Measurements from ENCODE around the gene IZUMO1R.

The IZUMO1R gene

GRCh38 chr11:94325681-94326080 is 21.3 kb downstream of the IZUMO1R start:
- peak; percentile 81 for TF ChIP-seq CTCF (conservative IDR thresholded peaks at IDR 0.05; ENCODE audit: low read depth, low read length)
- peak; percentile 70 for DNase-seq (ENCODE audit: low read depth)
- H3K4me3 ChIP-seq (ENCODE audit: low read depth, low read length): no peak overlapping the region

DNA sequence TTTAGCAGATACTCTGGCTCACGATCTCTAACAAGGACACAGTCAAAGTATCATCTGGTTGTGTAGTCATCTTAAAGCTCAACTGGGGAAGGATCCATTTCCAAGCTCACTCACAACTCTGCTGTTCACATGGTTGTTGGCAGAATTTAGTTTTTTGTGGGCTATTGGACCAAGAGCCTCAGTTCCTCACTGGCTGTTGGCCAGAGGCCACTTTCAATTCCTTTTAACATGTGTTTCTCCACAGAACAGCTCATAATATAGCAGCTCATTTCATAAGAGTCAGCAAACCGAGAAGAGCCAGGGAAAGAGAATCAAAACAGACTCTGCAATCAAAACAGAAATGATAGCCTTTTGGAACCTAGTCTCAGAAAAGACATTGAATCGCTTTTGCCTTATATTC is 22.6 kb downstream of the IZUMO1R start:
- DNase-seq (ENCODE audit: low read depth): no peak
- H3K4me3 ChIP-seq (ENCODE audit: low read depth, low read length): no peak overlapping the region
- no peak for TF ChIP-seq CTCF (conservative IDR thresholded peaks at IDR 0.05; ENCODE audit: low read depth, low read length)

- no peak overlapping the region for H3K4me3 ChIP-seq (ENCODE audit: low read depth, low read length)
- no peak for TF ChIP-seq CTCF (conservative IDR thresholded peaks at IDR 0.05; ENCODE audit: low read depth, low read length)
- no peak for DNase-seq (ENCODE audit: low read depth)
Observed at GRCh38 chr11:94328587-94329080, 24.3 kb downstream of the IZUMO1R start.

GRCh38 chr11:94329501-94329900 is 25.1 kb downstream of the IZUMO1R start:
- TF ChIP-seq CTCF (conservative IDR thresholded peaks at IDR 0.05; ENCODE audit: low read depth, low read length): no peak
- H3K4me3 ChIP-seq (ENCODE audit: low read depth, low read length): no peak overlapping the region

DNA sequence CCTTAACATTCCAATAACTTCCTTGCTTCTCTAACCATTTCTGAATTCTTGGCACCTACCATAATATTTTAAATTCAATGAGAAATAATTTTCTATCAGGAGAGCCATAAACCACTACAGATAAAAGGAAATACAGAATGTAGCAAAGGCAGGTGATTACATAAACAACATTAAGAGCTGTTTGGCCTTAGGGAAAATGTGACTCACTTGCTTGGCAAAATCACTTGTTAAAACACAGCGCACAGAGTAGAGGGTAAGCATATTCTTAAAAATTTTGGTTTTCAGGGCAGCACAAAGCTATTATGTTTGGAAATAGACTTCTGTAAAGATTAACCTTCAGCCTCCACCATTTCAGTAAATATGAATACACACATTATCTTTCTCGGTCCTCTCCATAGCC is 26.4 kb downstream of the IZUMO1R start:
- no peak overlapping the region for H3K4me3 ChIP-seq (ENCODE audit: low read depth, low read length)
- no peak for TF ChIP-seq CTCF (conservative IDR thresholded peaks at IDR 0.05; ENCODE audit: low read depth, low read length)
- no peak for DNase-seq (ENCODE audit: low read depth)

More at GRCh38 chr11:94329501-94329900, 25.1 kb downstream of the IZUMO1R start:
- no peak for DNase-seq (ENCODE audit: low read depth)

DNA sequence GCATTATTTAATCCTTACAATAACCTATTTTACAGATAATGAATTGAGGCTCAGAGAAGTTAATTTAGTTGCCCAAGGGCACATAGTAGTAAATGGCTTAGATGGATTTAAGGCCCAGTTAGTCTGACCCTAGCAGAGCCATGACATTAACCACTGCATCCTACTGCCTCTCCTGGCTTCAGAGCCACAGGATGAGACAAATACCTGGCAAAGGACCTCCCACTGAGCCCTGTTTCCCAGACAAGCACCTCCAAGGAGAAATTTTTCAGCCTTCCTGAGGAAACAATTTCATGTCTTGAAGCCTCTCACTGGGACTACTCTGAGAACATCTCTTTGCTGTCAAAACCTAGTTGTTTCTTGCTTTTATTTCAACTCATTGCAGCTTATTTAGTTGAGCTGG is 28.4 kb downstream of the IZUMO1R start:
- H3K4me3 ChIP-seq (ENCODE audit: low read depth, low read length): no peak overlapping the region
- TF ChIP-seq CTCF (conservative IDR thresholded peaks at IDR 0.05; ENCODE audit: low read depth, low read length): no peak
- DNase-seq (ENCODE audit: low read depth): no peak

GRCh38 chr11:94336033-94336432 is 31.7 kb downstream of the IZUMO1R start:
- no peak for TF ChIP-seq CTCF (conservative IDR thresholded peaks at IDR 0.05; ENCODE audit: low read depth, low read length)
- no peak for DNase-seq (ENCODE audit: low read depth)

More at GRCh38 chr11:94336033-94336432, 31.7 kb downstream of the IZUMO1R start:
- H3K4me3 ChIP-seq (ENCODE audit: low read depth, low read length): no peak overlapping the region
